ENCODE results near the gene CDC16.

The CDC16 gene

DNA sequence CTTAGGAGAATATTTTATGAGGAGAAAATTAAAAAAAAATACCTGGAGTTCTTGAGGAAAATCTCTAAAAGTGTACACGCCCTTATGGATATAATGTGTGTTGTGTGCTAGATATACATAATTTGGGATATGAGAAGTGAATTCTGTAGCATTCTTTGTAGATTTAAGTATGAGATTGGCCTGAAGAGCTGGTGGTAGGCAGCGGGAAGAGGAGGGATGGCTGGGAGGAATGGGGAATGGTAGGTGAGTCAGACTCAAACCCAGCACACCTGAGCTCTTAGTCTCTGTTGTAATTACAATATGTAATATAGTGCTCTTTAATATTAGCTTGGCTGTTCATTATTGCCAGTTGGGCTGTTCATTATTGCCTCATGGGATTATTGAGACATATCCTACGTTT lies 86.6 kb downstream of the CDC16 start:
- H3K27me3 ChIP-seq (ENCODE audit: insufficient read depth, low read depth) = no peaks in the 10 kb centered on the region
- H3K9ac ChIP-seq = no peak overlapping the region
- no peaks in the 10 kb centered on the region; the same call in 1 of the 2 replicates for H4K20me1 ChIP-seq (ENCODE audit: insufficient read depth)
- TF ChIP-seq CTCF (conservative IDR thresholded peaks at IDR 0.05; ENCODE audit: low read depth, low read length) = no peak
- H3K4me2 ChIP-seq = no peak overlapping the region
- no peak overlapping the region for H3K4me3 ChIP-seq (IDR thresholded peaks at IDR 0.05; ENCODE audit: insufficient read depth, low read depth, low read length)
- peaks cover 43% of the 10 kb centered on the region for H3K79me2 ChIP-seq (ENCODE audit: insufficient read depth, low read depth)
- no peak overlapping the region for H3K27ac ChIP-seq
- H3K4me1 ChIP-seq (ENCODE audit: low read depth, poor library complexity, severe bottlenecking) = peaks cover 4% of the 10 kb centered on the region
- H2AFZ ChIP-seq (ENCODE audit: low read depth) = no peak overlapping the region
- H3K36me3 ChIP-seq (ENCODE audit: insufficient read depth) = peaks cover 6% of the 10 kb centered on the region; the same call in 1 of the 2 replicates
